Cerebellar cortex (tissue), 1 donor: ENCODE results near the gene PCDHA7.
"Not testable (repeated sequence)": the region's sequence is repeated elsewhere in the genome, so short reads cannot be mapped to it uniquely, and the experiment has no call there.

ENCODE experiments used
- DNase-seq: peaks from one replicate; pipeline ENCODE4 v3.0.0-alpha.2; 2015; ENCODE audit warnings: low spot score

PCDHA7 gene

DNA sequence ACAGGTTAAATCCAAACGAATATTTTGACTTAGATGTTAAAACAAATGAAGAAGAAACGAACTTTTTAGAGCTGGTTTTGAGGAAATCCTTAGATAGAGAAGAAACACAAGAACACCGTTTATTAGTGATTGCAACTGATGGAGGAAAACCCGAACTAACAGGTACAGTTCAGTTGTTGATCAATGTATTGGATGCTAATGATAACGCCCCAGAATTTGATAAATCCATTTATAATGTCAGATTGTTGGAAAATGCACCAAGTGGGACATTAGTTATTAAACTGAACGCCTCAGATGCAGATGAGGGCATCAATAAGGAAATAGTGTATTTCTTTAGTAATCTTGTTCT lies 11.8 kb upstream of the PCDHA7 start:
- no peak for DNase-seq

- DNase-seq: not testable (repeated sequence)
Observed at GRCh38 chr5:140822969-140823368, 11.1 kb upstream of the PCDHA7 start.

GRCh38 chr5:140823475-140823874 lies 10.6 kb upstream of the PCDHA7 start:
- no peak for DNase-seq

GRCh38 chr5:140827704-140828361 lies 6.2 kb upstream of the PCDHA7 start, which contains the start of gene PCDHA6:
Gene PCDHA6 (plus strand): TSS chr5:140827960. CDS start chr5:140828092, 132 bp downstream.
- peak; percentile 34 for DNase-seq

DNA sequence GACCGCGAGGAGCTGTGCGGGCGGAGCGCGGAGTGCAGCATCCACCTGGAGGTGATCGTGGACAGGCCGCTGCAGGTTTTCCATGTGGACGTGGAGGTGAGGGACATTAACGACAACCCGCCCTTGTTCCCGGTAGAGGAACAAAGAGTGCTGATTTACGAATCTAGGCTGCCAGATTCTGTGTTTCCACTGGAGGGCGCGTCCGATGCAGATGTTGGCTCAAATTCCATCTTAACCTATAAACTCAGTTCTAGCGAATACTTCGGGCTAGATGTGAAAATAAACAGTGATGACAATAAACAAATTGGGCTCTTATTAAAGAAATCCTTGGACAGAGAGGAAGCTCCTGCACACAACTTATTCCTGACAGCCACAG lies 5.7 kb upstream of the PCDHA7 start:
- DNase-seq: no peak

GRCh38 chr5:140829511-140830501 lies 4.3 kb upstream of the PCDHA7 start:
- DNase-seq: not testable (repeated sequence)

- DNase-seq: not testable (repeated sequence)
Observed at GRCh38 chr5:140834439-140835008, 455 bp downstream of the PCDHA7 start.

GRCh38 chr5:140835622-140836510 lies 1.8 kb downstream of the PCDHA7 start:
- DNase-seq: no peak

DNA sequence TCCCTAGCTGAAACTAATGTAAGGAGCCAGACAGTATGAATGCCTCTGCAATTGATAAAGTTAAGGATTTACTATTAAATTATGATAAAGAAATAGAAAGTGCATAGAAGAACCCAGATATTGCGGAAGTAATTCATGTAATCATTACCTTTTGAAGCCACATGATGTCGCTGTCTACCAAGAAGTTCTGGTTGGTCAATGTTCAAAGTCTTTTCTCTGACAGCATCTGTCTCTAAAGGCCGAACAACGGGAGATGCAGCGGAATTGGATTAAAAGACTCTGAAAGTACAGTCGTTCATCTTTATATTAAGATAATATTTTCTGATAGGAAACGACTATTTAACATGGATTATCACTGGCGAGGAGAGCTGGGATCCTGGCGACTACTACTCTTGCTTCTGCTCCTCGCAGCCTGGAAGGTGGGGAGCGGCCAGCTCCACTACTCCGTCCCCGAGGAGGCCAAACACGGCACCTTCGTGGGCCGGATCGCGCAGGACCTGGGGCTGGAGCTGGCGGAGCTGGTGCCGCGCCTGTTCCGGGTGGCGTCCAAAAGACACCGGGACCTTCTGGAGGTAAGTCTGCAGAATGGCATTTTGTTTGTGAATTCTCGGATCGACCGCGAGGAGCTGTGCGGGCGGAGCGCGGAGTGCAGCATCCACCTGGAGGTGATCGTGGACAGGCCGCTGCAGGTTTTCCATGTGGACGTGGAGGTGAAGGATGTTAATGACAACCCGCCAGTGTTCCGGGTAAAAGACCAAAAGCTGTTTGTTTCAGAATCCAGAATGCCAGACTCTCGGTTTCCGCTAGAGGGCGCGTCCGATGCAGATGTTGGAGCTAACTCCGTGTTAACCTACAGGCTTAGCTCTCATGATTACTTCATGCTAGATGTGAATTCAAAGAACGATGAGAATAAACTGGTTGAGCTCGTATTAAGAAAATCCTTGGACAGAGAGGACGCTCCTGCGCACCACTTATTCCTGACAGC lies 7.2 kb downstream of the PCDHA7 start, which contains the start of gene PCDHA8:
Gene PCDHA8 (plus strand): TSS at position 210 of the 985 bp plus-strand sequence. CDS start 135 bp downstream, at position 345.
- DNase-seq: peak; percentile 66

GRCh38 chr5:140842798-140843733 lies 9.0 kb downstream of the PCDHA7 start:
- no peak for DNase-seq

DNA sequence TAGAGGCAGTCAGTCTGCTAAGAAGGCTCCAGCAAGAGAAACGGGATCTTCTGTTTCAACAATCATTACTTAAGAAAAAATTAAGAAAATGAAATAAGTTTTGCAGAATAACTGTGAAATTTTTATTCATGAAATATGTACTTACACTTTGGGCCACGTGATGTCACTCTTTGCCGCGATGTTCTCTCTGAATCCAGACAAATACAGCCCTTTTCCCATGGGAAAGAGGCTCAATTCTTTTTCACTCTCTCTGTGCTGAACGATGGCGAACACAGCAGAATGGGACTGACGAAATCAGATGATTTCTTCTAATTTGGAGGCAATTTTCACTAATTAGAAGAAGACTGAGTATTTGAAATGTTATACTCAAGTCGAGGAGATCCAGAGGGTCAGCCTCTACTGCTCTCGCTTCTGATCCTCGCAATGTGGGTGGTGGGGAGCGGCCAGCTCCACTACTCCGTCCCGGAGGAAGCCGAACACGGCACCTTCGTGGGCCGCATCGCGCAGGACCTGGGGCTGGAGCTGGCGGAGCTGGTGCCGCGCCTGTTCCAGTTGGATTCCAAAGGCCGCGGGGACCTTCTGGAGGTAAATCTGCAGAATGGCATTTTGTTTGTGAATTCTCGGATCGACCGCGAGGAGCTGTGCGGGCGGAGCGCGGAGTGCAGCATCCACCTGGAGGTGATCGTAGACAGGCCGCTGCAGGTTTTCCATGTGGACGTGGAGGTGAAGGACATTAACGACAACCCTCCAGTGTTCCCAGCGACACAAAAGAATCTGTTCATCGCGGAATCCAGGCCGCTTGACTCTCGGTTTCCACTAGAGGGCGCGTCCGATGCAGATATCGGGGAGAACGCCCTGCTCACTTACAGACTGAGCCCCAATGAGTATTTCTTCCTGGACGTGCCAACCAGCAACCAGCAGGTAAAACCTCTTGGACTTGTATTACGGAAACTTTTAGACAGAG lies 14.4 kb downstream of the PCDHA7 start, which contains the start of gene PCDHA9:
Gene PCDHA9 (plus strand): TSS at position 244 of the 964 bp plus-strand sequence. CDS start 114 bp downstream, at position 358.
- DNase-seq: not testable (repeated sequence)

DNA sequence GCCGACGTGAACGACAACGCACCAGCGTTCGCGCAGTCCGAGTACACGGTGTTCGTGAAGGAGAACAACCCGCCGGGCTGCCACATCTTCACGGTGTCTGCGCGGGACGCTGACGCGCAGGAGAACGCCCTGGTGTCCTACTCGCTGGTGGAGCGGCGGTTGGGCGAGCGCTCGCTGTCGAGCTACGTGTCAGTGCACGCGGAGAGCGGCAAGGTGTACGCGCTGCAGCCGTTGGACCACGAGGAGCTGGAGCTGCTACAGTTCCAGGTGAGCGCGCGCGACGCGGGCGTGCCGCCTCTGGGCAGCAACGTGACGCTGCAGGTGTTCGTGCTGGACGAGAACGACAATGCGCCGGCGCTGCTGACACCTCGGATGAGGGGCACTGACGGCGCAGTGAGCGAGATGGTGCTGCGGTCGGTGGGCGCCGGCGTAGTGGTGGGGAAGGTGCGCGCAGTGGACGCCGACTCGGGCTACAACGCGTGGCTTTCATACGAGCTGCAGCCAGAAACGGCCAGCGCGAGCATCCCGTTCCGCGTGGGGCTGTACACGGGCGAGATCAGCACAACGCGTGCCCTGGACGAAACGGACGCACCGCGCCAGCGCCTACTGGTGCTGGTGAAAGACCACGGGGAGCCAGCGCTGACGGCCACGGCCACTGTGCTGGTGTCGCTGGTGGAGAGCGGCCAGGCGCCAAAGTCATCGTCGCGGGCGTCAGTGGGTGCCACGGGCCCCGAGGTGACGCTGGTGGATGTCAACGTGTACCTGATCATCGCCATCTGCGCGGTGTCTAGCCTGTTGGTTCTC lies 16.0 kb downstream of the PCDHA7 start:
- not testable (repeated sequence) for DNase-seq

- peak; percentile 19 for DNase-seq
Observed at GRCh38 chr5:140855772-140856674, 22.0 kb downstream of the PCDHA7 start, which contains the start of gene PCDHA10. Gene PCDHA10 (plus strand): TSS chr5:140855897. CDS start chr5:140856049, 152 bp downstream.

GRCh38 chr5:140857177-140857986 lies 23.3 kb downstream of the PCDHA7 start:
- DNase-seq: no peak

DNA sequence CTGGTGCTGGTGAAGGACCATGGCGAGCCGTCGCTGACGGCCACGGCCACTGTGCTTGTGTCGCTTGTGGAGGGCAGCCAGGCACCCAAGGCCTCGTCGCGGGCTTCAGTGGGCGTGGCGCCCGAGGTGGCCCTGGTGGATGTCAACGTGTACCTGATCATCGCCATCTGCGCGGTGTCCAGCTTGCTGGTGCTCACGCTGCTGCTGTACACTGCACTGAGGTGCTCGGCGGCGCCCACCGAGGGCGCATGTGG lies 23.8 kb downstream of the PCDHA7 start:
- no peak for DNase-seq
